ENCODE results near the gene CLEC1A. TPM values are rescaled to one million over a fixed set of nuclear protein-coding genes. Genes with fewer than 3 reads are reported as not detected.

Gene CLEC1A
- 2.4 and 15.2 TPM in 2 replicates for total RNA-seq

GRCh38 chr12:10098791-10099190 lies at the start of gene CLEC1A:
Gene CLEC1A (minus strand): TSS chr12:10098985. CDS start chr12:10098922, 63 bp downstream.

GRCh38 chr12:10130042-10130441 lies 31.3 kb upstream of the CLEC1A start, which contains the start of gene CLEC7A:
Gene CLEC7A (minus strand): TSS chr12:10130199. CDS start chr12:10130082, 117 bp downstream.

GRCh38 chr12:10030446-10030845 lies 68.3 kb downstream of the CLEC1A start, which contains the start of gene CLEC9A:
Gene CLEC9A (plus strand): TSS chr12:10030682. CDS start chr12:10052688, 22,006 bp downstream.

Other genes with a start within 250 kb of the CLEC1A start
- gene CLEC2B, start 229.6 kb downstream of the CLEC1A start, total RNA-seq = 10.3 and 36.7 TPM in 2 replicates
- gene KLRF2, start 217.5 kb downstream of the CLEC1A start, total RNA-seq = not detected in 2 replicates
- not detected in 2 replicates for gene CLEC2A, start 166.6 kb downstream of the CLEC1A start, total RNA-seq
- gene CLEC12A, start 127.6 kb downstream of the CLEC1A start, total RNA-seq = not detected in 2 replicates
- gene CLEC1B, start 99.9 kb downstream of the CLEC1A start, total RNA-seq = not detected in 2 replicates
- gene CLEC12B, start 88.4 kb downstream of the CLEC1A start, total RNA-seq = 0.09 and 0.45 TPM in 2 replicates
- not detected in 2 replicates for gene CLEC9A, start 68.3 kb downstream of the CLEC1A start, total RNA-seq
- 0.09 and 0.18 TPM in 2 replicates for gene CLEC7A, start 31.2 kb upstream of the CLEC1A start, total RNA-seq
- not detected in 2 replicates for gene OLR1, start 73.1 kb upstream of the CLEC1A start, total RNA-seq
- gene TMEM52B, start 80.0 kb upstream of the CLEC1A start, total RNA-seq = not detected in 2 replicates
- 38.8 and 52.2 TPM in 2 replicates for gene GABARAPL1, start 113.9 kb upstream of the CLEC1A start, total RNA-seq
- gene KLRD1, start 208.9 kb upstream of the CLEC1A start, total RNA-seq = 0.09 TPM in 2 replicates